ENCODE results near the gene AP5B1.

The AP5B1 gene

DNA sequence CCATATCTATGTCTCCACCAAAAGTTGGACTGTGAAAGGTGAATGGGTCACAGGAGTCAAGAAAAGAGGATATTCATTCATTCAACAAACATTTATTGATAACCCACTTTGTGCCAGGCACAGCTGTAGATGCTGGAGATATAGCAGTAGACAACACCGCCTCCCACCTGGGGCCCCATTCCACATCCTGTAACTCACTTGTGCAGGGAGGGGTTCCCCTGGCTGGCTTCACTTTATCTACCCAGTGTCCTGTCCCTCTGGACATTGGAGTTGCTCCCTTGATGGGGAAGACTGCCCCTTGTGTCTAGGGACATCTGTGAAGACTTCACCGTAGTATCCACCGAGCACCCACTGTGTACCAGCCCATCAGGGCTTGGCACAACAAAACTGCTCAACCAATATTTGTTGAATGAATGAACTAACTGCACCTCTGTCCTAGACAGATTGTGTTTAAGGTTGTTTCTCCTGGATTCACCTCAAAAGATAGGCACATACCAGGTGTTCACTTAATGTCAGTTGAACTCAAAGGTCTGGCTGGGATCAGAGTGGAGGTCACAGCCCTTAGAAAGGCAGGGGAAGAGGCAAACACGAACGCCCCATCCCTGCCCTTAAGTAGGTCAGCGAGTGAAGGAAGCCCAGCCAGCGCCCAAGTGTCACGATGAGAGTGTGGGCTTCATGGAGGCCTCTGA lies 4.7 kb upstream of the AP5B1 start:
- TF ChIP-seq, protein P1, sequence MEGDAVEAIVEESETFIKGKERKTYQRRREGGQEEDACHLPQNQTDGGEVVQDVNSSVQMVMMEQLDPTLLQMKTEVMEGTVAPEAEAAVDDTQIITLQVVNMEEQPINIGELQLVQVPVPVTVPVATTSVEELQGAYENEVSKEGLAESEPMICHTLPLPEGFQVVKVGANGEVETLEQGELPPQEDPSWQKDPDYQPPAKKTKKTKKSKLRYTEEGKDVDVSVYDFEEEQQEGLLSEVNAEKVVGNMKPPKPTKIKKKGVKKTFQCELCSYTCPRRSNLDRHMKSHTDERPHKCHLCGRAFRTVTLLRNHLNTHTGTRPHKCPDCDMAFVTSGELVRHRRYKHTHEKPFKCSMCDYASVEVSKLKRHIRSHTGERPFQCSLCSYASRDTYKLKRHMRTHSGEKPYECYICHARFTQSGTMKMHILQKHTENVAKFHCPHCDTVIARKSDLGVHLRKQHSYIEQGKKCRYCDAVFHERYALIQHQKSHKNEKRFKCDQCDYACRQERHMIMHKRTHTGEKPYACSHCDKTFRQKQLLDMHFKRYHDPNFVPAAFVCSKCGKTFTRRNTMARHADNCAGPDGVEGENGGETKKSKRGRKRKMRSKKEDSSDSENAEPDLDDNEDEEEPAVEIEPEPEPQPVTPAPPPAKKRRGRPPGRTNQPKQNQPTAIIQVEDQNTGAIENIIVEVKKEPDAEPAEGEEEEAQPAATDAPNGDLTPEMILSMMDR (IDR thresholded peaks at IDR 0.05; ENCODE audit: borderline replicate concordance, control extremely low read depth, extremely low read depth, insufficient read depth, missing control alignments): no peak
- in situ Hi-C loops (cut with MboI; ENCODE audit: low sequenced_read_pairs, unreplicated experiment): no loop called here
- no peak for DNase-seq (ENCODE audit: low spot score)

GRCh38 chr11:65782816-65783228 lies 2.0 kb upstream of the AP5B1 start:
- peak; percentile 30 for DNase-seq (ENCODE audit: low spot score)
- TF ChIP-seq, protein P1 (IDR thresholded peaks at IDR 0.05; ENCODE audit: borderline replicate concordance, control extremely low read depth, extremely low read depth, insufficient read depth, missing control alignments): no peak
- in situ Hi-C loops (cut with MboI; ENCODE audit: low sequenced_read_pairs, unreplicated experiment): no loop called here

DNA sequence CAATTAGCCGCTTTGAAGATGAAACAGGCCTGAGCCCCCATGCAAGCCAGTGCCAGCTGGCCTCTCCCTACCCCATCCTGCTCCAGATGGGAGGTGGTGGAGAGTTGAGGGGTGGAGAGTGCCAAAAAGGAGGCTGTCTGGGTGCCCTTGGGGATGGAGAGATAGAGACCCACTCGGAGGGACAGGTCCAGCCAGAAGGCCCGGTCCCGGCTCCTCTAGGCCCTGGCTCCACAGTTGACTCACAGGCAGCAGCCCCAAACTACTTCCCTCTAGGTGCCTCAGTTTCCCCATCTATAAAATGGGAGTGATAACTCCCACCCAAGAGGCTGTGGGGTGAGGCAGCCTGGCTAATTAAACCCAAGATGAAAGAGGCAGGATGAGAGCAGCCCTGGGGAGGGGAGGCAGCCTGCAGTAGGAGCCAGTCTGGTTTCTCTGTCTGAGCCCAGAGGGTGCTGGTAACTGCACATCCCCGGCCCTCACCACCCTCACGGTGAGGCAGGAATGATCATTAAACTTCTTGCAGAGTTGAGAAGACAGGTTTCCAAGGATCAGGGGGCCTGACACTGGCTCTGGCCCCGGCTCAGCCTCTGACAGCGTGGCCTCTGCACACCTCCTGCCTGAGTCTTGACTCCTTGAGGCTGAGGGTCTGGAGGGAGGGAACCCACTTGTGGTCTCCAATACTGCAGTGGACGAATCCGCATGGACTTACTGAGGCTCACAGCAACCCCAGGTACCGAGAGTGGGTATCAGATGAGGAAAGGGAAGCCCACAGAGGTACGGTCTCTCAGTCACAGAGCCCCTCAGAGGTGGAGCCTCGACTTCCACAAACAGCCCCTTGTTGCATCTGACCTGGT lies 1.4 kb upstream of the AP5B1 start:
- DNase-seq (ENCODE audit: low spot score): peak; percentile 36
- in situ Hi-C loops (cut with MboI; ENCODE audit: low sequenced_read_pairs, unreplicated experiment): no loop called here

GRCh38 chr11:65781152-65781961 lies 581 bp upstream of the AP5B1 start:
- in situ Hi-C loops (cut with MboI; ENCODE audit: low sequenced_read_pairs, unreplicated experiment): no loop called here
- no peak for DNase-seq (ENCODE audit: low spot score)
- TF ChIP-seq, protein P1 (IDR thresholded peaks at IDR 0.05; ENCODE audit: borderline replicate concordance, control extremely low read depth, extremely low read depth, insufficient read depth, missing control alignments): peak; percentile 57

More for the DNA sequence above, 1.4 kb upstream of the AP5B1 start:
- TF ChIP-seq, protein P1 (IDR thresholded peaks at IDR 0.05; ENCODE audit: borderline replicate concordance, control extremely low read depth, extremely low read depth, insufficient read depth, missing control alignments): no peak

GRCh38 chr11:65779919-65780769 lies 632 bp downstream of the AP5B1 start:
- in situ Hi-C loops (cut with MboI; ENCODE audit: low sequenced_read_pairs, unreplicated experiment): loop anchor here (10.0 kb wide), 1 partner anchor 45 kb away; no protein-coding TSS in a partner anchor
- TF ChIP-seq, protein P1 (IDR thresholded peaks at IDR 0.05; ENCODE audit: borderline replicate concordance, control extremely low read depth, extremely low read depth, insufficient read depth, missing control alignments): peak; percentile 100
- peak; percentile 94 for DNase-seq (ENCODE audit: low spot score)
